ENCODE data around the gene CMIP. TPM values are rescaled to one million over a fixed set of nuclear protein-coding genes. Genes with fewer than 3 reads are reported as not detected.
A peak's percentile ranks its signal among the peaks of the same experiment; 100 is the strongest.

The CMIP gene
- polyA plus RNA-seq, 3 donors = 0.85 to 61.9 (median 0.93) TPM

- Mint-ChIP-seq H3K9me3 (no peaks in the 10 kb centered on the region), H3K36me3 (peaks cover 32 to 47% of the 10 kb centered on the region in 2 donors), H3K27me3 (ENCODE audit: low read depth in 3 of 3) (peaks cover 0 to 2% (median 0%) of the 10 kb centered on the region in 3 donors), H3K4me1 (peaks cover 7% of the 10 kb centered on the region), H3K27ac (peak overlapping the region in 1 of 7 donors; percentile 79), H3K4me3 (no peak overlapping the region)
- Histone ChIP-seq H2AFZ (ENCODE audit: insufficient read depth, low read depth, low read length, poor library complexity, severe bottlenecking) (no peak overlapping the region), H3K4me3 (replicated peaks in 1 of 3; ENCODE audit: low read depth in 2 of 3, low read length in 3 of 3) (no peak overlapping the region), H4K20me1 (ENCODE audit: insufficient read depth, low read length) (peaks cover 100% of the 10 kb centered on the region), H3K36me3 (replicated peaks in 1 of 2; ENCODE audit: control insufficient read depth in 1 of 2, insufficient read depth in 2 of 2, low read length in 2 of 2) (peaks cover 44 to 91% of the 10 kb centered on the region in 2 donors), H3K9ac (ENCODE audit: insufficient read depth, low read length, poor library complexity, severe bottlenecking) (no peak overlapping the region), H3K79me2 (ENCODE audit: insufficient read depth, low read length) (peaks cover 54% of the 10 kb centered on the region), H3K27me3 (ENCODE audit: control insufficient read depth in 2 of 2, insufficient read depth in 2 of 2, low read length in 2 of 2) (no peaks in the 10 kb centered on the region), H3K27ac (ENCODE audit: low read depth in 1 of 2, low read length in 2 of 2) (peak overlapping the region in 1 of 2 donors; percentile 69), H3K4me1 (ENCODE audit: control insufficient read depth in 1 of 2, insufficient read depth in 2 of 2, low read length in 2 of 2) (no peaks in the 10 kb centered on the region), H3K9me3 (replicated peaks in 1 of 2; ENCODE audit: control insufficient read depth in 1 of 2, insufficient read depth in 1 of 2, low read length in 2 of 2) (no peaks in the 10 kb centered on the region), H3K4me2 (replicated peaks; ENCODE audit: extremely low read depth, low read length, poor library complexity, severe bottlenecking) (no peak overlapping the region)
- DNase-seq = no peak
- intact Hi-C loops (cut with micrococcal nuclease) = loop anchor here (5.0 to 10.0 kb wide), 2 partner anchors 110 to 113 kb away; no protein-coding TSS in a partner anchor
- 97% methylated on average over 3 of the region's 6 CpGs for WGBS (ENCODE audit: insufficient coverage)
- no peak for TF ChIP-seq CTCF (IDR thresholded peaks at IDR 0.05)
Observed at GRCh38 chr16:81624403-81624759, 179.8 kb downstream of the CMIP start.

- 71% methylated on average over 7 of the region's 11 CpGs for WGBS (ENCODE audit: insufficient coverage)
Observed at GRCh38 chr16:81624760-81625543, 180.3 kb downstream of the CMIP start.

More at GRCh38 chr16:81624760-81625543, 180.3 kb downstream of the CMIP start:
- Mint-ChIP-seq H3K36me3 (peaks cover 38 to 47% of the 10 kb centered on the region in 2 donors), H3K4me1 (peaks cover 10% of the 10 kb centered on the region), H3K27ac (peak overlapping the region in 5 of 7 donors; percentile 51 to 82 (median 67)), H3K9me3 (no peaks in the 10 kb centered on the region), H3K4me3 (no peak overlapping the region), H3K27me3 (ENCODE audit: low read depth in 3 of 3) (peaks cover 0 to 2% (median 0%) of the 10 kb centered on the region in 3 donors)
- no peak overlapping the region for H3K9ac ChIP-seq (ENCODE audit: insufficient read depth, low read length, poor library complexity, severe bottlenecking)
- H3K4me2 ChIP-seq (replicated peaks; ENCODE audit: extremely low read depth, low read length, poor library complexity, severe bottlenecking) = no peak overlapping the region
- peak overlapping the region in 1 of 2 donors; percentile 69 for H3K27ac ChIP-seq (ENCODE audit: low read depth in 1 of 2, low read length in 2 of 2)
- H4K20me1 ChIP-seq (ENCODE audit: insufficient read depth, low read length) = peaks cover 100% of the 10 kb centered on the region
- no peaks in the 10 kb centered on the region for H3K27me3 ChIP-seq (ENCODE audit: control insufficient read depth in 2 of 2, insufficient read depth in 2 of 2, low read length in 2 of 2)
- H3K9me3 ChIP-seq (replicated peaks in 1 of 2; ENCODE audit: control insufficient read depth in 1 of 2, insufficient read depth in 1 of 2, low read length in 2 of 2) = no peaks in the 10 kb centered on the region
- peak in 1 of 3 donors; percentile 23 for DNase-seq
- no peaks in the 10 kb centered on the region for H3K4me1 ChIP-seq (ENCODE audit: control insufficient read depth in 1 of 2, insufficient read depth in 2 of 2, low read length in 2 of 2)
- H3K36me3 ChIP-seq (replicated peaks in 1 of 2; ENCODE audit: control insufficient read depth in 1 of 2, insufficient read depth in 2 of 2, low read length in 2 of 2) = peaks cover 44 to 91% of the 10 kb centered on the region in 2 donors
- intact Hi-C loops (cut with micrococcal nuclease) = loop anchor here (5.0 to 10.0 kb wide), 2 partner anchors 110 to 112 kb away; no protein-coding TSS in a partner anchor
- H2AFZ ChIP-seq (ENCODE audit: insufficient read depth, low read depth, low read length, poor library complexity, severe bottlenecking) = no peak overlapping the region
- H3K79me2 ChIP-seq (ENCODE audit: insufficient read depth, low read length) = peaks cover 55% of the 10 kb centered on the region
- H3K4me3 ChIP-seq (replicated peaks in 1 of 3; ENCODE audit: low read depth in 2 of 3, low read length in 3 of 3) = no peak overlapping the region
- TF ChIP-seq CTCF (IDR thresholded peaks at IDR 0.05) = no peak

Measured in CD14-positive monocyte (primary cell).